Measurements from ENCODE around the gene PARD3.

DNA sequence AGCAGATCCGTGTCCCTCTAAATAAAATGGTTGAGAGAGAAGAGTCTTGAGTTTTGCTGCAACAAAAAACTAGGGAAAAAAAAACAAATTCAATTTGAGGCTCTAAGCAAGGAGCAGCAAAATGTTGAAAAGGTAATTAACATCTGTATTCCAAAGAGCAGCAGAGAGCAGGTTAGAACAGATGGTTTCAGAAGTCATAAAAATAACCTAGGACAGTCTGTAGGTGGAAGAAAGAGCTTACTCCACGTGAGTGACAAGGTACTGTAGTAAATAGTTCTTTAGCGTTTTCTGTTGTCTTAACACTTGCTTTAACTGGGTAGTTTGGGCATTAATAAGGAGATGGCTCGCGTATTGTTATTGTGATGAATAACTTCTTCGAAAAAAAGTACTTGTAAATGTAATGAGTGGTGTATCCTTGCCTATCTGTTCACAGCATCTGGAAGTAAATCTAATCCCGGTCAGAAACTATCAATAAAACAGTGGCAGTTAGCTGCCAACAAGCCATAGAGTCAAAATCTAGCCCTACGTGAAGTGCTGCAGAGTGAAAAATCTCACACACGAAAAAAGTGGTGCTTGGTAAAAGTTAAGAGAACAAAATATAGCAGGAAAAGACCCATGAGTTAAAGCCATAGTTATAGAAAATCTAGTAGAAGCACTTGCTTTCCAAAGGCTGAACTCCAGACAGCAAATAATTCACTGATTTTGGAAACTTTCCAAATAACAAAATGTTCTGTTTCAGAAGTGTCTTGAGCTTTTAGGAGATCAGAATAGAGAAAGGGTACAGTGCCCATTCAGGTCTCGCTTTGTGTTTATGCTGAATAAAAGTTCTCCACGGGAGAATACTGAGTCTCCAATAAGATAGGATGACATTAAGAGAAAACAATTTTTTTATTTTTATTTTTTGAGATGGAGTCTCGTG, 49.3 kb upstream of the PARD3 start:
- TF ChIP-seq, protein P1, sequence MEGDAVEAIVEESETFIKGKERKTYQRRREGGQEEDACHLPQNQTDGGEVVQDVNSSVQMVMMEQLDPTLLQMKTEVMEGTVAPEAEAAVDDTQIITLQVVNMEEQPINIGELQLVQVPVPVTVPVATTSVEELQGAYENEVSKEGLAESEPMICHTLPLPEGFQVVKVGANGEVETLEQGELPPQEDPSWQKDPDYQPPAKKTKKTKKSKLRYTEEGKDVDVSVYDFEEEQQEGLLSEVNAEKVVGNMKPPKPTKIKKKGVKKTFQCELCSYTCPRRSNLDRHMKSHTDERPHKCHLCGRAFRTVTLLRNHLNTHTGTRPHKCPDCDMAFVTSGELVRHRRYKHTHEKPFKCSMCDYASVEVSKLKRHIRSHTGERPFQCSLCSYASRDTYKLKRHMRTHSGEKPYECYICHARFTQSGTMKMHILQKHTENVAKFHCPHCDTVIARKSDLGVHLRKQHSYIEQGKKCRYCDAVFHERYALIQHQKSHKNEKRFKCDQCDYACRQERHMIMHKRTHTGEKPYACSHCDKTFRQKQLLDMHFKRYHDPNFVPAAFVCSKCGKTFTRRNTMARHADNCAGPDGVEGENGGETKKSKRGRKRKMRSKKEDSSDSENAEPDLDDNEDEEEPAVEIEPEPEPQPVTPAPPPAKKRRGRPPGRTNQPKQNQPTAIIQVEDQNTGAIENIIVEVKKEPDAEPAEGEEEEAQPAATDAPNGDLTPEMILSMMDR (IDR thresholded peaks at IDR 0.05), result no peak
- no peak for TF ChIP-seq POLR2A (IDR thresholded peaks at IDR 0.05)
